NCI-H345 treated with DMSO at 0.1 percent for 48 hours (cell line): ENCODE measurements around the gene FCAR.
"Not testable (repeated sequence)": the region's sequence is repeated elsewhere in the genome, so short reads cannot be mapped to it uniquely, and the experiment has no call there.

ENCODE experiments used
- DNase-seq: peaks from one replicate; lab custom pipeline; 2025; ENCODE audit not compliant: unreplicated experiment; lab: John Stamatoyannopoulos, UW

FCAR gene

GRCh38 chr19:54893406-54893805 lies 19.4 kb downstream of the FCAR start:
- no peak for DNase-seq

GRCh38 chr19:54894106-54894505 lies 20.1 kb downstream of the FCAR start:
- not testable (repeated sequence) for DNase-seq

GRCh38 chr19:54896036-54896435 lies 22.0 kb downstream of the FCAR start:
- DNase-seq, result no peak

- DNase-seq, result not testable (repeated sequence)
These were observed 24.6 kb downstream of the FCAR start for GRCh38 chr19:54898685-54899084.

GRCh38 chr19:54899646-54900045 lies 25.6 kb downstream of the FCAR start:
- DNase-seq, result not testable (repeated sequence)

GRCh38 chr19:54901153-54901552 lies 27.1 kb downstream of the FCAR start:
- DNase-seq, result not testable (repeated sequence)

GRCh38 chr19:54902061-54902460 lies 28.0 kb downstream of the FCAR start:
- DNase-seq, result no peak

GRCh38 chr19:54903303-54903702 lies 29.3 kb downstream of the FCAR start:
- no peak for DNase-seq

- not testable (repeated sequence) for DNase-seq
These were observed 30.2 kb downstream of the FCAR start for GRCh38 chr19:54904261-54904660.

- DNase-seq, result no peak
These were observed 31.4 kb downstream of the FCAR start for GRCh38 chr19:54905421-54905802.

- no peak for DNase-seq
These were observed 31.9 kb downstream of the FCAR start, which contains the start of gene NCR1 for GRCh38 chr19:54905803-54906511. NCR1 (plus strand) TSS chr19:54906148; CDS start chr19:54906188, 40 bp downstream.

- DNase-seq, result no peak
These were observed 32.8 kb downstream of the FCAR start for GRCh38 chr19:54906819-54907218.

- not testable (repeated sequence) for DNase-seq
These were observed 33.9 kb downstream of the FCAR start for GRCh38 chr19:54907899-54908298.

- DNase-seq, result no peak
These were observed 42.8 kb downstream of the FCAR start for GRCh38 chr19:54916822-54917221.

- no peak for DNase-seq
These were observed 44.5 kb downstream of the FCAR start for GRCh38 chr19:54918499-54918898.

- not testable (repeated sequence) for DNase-seq
These were observed 45.9 kb downstream of the FCAR start for GRCh38 chr19:54919646-54920563.

- no peak for DNase-seq
These were observed 47.0 kb downstream of the FCAR start for GRCh38 chr19:54921082-54921481.

GRCh38 chr19:54923276-54923675 lies 49.2 kb downstream of the FCAR start:
- no peak for DNase-seq

GRCh38 chr19:54928299-54928698 lies 54.3 kb downstream of the FCAR start:
- no peak for DNase-seq

GRCh38 chr19:54937926-54938325 lies 63.9 kb downstream of the FCAR start:
- no peak for DNase-seq

- no peak for DNase-seq
These were observed 64.9 kb downstream of the FCAR start for GRCh38 chr19:54938906-54939305.

- not testable (repeated sequence) for DNase-seq
These were observed 65.5 kb downstream of the FCAR start for GRCh38 chr19:54939538-54939937.
